Renal cortical epithelial cell (primary cell): Measurements from ENCODE around the gene SERPINE1. TPM values are rescaled to one million over a fixed set of nuclear protein-coding genes. Genes with fewer than 3 reads are reported as not detected.
"Not testable (repeated sequence)": the region's sequence is repeated elsewhere in the genome, so short reads cannot be mapped to it uniquely, and the experiment has no call there.

Source experiments
- DNase-seq: peaks from one replicate; pipeline ENCODE4 v3.0.0-alpha.2; 2011; ENCODE audit warnings: low read depth
- total RNA-seq: library from RNA; depleted of rRNA; stranded (reverse); fragments of >200 nt; gene quantifications from 2 replicates; pipeline ENCODE4 v1.2.3, GENCODE V29; 2014

SERPINE1 gene
- 860 and 1,733 TPM in 2 replicates for total RNA-seq

GRCh38 chr7:101126651-101127459 lies at the start of gene SERPINE1:
Gene SERPINE1, plus strand, starts transcription at chr7:101127104. Its CDS starts 1,290 bp downstream, at chr7:101128394.
- DNase-seq: peak; percentile 95

DNA sequence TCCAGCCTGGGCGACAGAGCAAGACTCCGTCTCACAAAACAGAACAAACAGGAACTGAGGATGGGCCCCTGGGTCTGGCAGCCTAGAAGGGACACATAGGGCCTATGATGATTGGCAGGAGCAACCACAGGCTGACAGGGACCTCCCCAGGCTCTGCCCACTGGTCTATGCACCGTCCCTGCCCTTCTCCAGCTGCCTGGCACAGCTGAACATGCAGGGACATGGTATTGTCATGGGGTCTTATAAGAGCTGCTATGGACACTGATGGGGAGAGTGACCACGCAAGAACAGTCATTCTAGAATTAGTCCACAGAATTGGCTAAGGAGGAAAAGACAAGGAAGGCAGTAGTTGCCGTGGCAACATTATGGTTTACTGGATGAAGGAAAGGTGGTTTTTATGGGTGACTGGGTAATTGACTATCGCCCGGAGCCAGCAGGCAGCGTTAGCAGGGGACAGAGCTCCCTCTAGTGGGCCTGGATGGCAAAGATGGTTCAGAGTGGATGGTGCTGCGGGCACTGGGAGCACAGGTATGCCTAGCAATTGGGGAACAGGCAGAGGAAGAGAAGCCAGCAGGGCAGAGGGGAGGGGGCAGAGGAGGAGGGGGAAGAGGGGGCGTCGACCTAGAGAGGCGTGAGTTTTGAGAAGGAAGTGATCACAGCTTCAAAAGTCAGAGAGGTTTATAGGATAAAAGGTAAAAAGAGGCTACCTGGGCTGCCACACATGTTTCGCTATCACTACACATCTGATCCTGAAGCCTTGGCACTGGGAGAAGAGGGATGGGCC lies 49.4 kb upstream of the SERPINE1 start:
- DNase-seq: peak; percentile 92

DNA sequence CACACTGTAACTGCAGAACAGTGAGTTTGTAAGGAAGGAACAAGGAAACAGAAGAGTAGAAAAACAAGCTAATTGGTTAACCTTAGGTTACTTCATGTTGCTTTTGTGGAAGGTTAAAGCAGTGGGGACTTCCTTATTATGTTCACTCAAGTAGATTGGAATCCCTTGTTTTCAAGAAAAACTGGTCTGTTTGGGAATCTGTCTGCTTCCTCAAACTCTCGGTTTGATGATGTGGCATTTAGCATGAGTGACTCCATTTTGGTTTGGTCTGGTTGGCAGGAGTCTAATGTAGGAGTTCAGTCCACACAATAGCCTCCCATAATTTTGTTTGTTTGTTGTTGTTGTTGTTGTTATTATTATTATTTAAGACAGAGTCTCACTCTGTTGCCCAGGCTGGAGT lies 45.5 kb upstream of the SERPINE1 start:
- peak; percentile 80 for DNase-seq

- no peak for DNase-seq
Measured at GRCh38 chr7:101084865-101085161, 42.1 kb upstream of the SERPINE1 start.

GRCh38 chr7:101085162-101085964 lies 41.5 kb upstream of the SERPINE1 start, which contains the start of gene TRIM56:
Gene TRIM56, plus strand, starts transcription at chr7:101085481. Its CDS starts 1,832 bp downstream, at chr7:101087313.
- DNase-seq: peak; percentile 86

DNA sequence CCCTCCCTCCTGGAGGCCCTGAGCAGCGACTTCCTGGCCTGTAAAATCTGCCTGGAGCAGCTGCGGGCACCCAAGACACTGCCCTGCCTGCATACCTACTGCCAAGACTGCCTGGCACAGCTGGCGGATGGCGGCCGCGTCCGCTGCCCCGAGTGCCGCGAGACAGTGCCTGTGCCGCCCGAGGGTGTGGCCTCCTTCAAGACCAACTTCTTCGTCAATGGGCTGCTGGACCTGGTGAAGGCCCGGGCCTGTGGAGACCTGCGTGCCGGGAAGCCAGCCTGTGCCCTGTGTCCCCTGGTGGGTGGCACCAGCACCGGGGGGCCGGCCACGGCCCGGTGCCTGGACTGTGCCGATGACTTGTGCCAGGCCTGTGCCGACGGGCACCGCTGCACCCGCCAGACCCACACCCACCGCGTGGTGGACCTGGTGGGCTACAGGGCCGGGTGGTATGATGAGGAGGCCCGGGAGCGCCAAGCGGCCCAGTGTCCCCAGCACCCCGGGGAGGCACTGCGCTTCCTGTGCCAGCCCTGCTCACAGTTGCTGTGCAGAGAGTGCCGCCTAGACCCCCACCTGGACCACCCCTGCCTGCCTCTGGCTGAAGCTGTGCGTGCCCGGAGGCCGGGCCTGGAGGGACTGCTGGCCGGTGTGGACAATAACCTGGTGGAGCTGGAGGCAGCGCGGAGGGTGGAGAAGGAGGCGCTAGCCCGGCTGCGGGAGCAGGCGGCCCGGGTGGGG lies 39.4 kb upstream of the SERPINE1 start:
- no peak for DNase-seq

GRCh38 chr7:101088069-101088425 lies 38.9 kb upstream of the SERPINE1 start:
- no peak for DNase-seq

- DNase-seq: no peak
Measured at GRCh38 chr7:101088858-101089529, 37.9 kb upstream of the SERPINE1 start.

GRCh38 chr7:101089876-101090275 lies 37.0 kb upstream of the SERPINE1 start:
- no peak for DNase-seq

DNA sequence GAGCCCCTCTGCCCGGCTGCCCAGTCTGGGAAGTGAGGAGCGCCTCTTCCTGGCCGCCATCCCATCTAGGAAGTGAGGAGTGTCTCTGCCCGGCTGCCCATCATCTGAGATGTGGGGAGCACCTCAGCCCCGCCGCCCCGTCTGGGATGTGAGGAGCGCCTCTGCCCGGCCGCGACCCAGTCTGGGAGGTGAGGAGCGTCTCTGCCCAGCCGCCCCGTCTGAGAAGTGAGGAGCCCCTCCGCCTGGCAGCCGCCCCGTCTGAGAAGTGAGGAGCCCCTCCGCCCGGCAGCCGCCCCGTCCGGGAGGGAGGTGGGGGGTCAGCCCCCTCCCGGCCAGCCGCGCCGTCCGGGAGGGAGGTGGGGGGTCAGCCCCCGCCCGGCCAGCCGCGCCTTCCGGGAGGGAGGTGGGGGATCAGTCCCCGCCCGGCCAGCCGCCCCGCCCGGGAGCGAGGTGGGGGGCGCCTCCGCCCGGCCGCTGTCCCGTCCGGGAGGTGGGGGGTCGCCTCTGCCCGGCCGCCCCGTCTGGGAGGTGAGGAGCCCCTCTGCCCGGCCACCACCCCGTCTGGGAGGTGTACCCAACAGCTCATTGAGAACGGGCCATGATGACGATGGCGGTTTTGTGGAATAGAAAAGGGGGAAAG lies 34.5 kb upstream of the SERPINE1 start:
- DNase-seq: not testable (repeated sequence)

GRCh38 chr7:101093906-101094305 lies 33.0 kb upstream of the SERPINE1 start:
- DNase-seq: no peak

DNA sequence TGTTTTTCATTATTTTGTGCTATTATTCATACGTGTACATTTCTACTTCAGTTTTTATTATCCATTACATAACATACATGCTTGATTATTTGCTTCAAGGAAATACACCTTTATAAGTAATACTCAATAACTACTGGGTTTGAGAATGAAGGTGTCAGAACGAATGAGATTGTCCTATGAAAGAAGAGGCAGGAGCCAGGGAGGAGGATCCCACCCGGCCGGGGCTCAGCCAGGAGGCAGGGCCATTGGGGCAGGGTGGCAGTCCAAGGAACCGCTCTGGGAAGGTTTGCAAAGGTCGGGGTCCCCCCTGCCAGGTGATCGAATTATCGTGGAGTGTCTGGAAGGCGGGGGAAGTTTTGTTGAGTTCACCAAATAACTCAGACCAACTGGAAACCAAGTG lies 32.5 kb upstream of the SERPINE1 start:
- DNase-seq: no peak

GRCh38 chr7:101094791-101095375 lies 32.0 kb upstream of the SERPINE1 start:
- peak; percentile 39 for DNase-seq

- no peak for DNase-seq
Measured at GRCh38 chr7:101096331-101096956, 30.5 kb upstream of the SERPINE1 start.

DNA sequence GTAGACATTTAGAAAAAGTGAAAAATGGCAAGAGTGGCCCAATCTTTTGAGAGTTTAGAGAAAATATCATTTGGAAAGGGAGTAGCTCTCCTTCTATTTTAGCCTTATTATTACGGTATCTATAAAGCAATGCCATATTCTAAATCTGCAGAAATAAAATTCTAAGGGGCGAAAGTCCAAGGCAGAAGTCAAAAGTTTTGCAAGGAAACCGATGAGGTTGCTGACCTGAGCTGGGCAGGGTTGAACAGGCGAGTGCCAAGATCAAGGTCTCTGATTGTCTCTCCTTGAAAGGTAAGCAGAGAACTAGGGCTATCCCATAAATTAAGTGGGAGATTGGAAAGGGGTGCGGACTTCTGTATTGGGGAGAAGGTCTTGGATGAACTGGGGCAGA lies 30.0 kb upstream of the SERPINE1 start:
- DNase-seq: no peak

GRCh38 chr7:101097561-101097960 lies 29.3 kb upstream of the SERPINE1 start:
- DNase-seq: no peak

DNA sequence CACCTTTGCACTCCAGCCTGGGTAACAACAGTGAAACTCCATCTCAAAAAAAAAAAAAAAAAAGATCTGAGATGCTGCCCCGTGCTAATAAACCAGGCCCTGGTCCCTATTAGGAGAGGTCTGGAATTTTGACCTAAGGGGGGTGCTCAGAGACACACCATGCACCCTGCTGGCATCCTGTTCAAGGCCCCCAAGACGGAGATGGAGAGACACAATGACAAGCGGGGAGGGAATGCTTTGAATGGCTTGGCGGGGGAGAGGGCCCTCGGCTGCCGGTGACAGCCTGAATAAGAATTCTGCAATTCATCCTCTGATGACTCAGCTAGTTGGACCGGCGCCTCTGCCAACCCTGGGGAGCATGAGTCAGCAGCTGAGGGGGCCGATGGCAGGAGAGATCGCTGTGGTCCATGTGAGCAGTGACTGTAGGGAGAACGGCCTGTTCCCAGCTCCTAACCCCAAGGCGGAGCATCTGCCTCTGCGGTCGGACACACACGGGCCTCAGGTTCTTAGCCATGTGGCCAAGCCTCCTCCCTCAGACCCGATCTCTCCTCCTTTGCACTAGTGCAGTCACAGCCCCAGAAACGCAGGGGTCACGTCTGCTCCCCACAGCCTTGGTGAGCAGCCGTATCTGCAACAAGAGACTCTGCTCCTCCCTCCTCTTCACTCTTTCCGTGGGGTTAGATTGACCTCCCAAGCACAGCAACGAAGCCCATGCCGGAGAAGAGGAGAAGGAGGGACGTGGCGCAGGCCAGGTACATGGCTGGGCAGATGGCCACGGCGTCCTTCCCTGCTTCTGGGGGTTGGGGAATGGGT lies 26.7 kb upstream of the SERPINE1 start:
- peak; percentile 96 for DNase-seq
